GM12892 (cell line): Measurements from ENCODE around the gene COTL1.
"Not testable (repeated sequence)": the region's sequence is repeated elsewhere in the genome, so short reads cannot be mapped to it uniquely, and the experiment has no call there.

Experiments
- DNase-seq: peaks from one replicate; pipeline ENCODE4 v3.0.0; 2011; ENCODE audit not compliant: insufficient read length
- FAIRE-seq: peaks from 2 replicates; lab custom pipeline; 2011; peaks lifted over from hg19 to GRCh38; lab: Jason Lieb, UNC
- POLR2A ChIP-seq: IDR thresholded peaks from 2 replicates; pipeline ENCODE4 v1.6.1; 2011; ENCODE audit warnings: low read depth, low read length, control low read depth
- POLR2AphosphoS5 ChIP-seq: IDR thresholded peaks from 2 replicates; pipeline ENCODE4 v1.6.1; 2011; ENCODE audit warnings: low read depth, low read length, control low read depth
- TAF1 ChIP-seq: IDR thresholded peaks from 2 replicates; pipeline ENCODE4 v1.6.1; 2011; ENCODE audit warnings: low read depth, mild to moderate bottlenecking, control low read depth, low read length, borderline replicate concordance

The COTL1 gene

DNA sequence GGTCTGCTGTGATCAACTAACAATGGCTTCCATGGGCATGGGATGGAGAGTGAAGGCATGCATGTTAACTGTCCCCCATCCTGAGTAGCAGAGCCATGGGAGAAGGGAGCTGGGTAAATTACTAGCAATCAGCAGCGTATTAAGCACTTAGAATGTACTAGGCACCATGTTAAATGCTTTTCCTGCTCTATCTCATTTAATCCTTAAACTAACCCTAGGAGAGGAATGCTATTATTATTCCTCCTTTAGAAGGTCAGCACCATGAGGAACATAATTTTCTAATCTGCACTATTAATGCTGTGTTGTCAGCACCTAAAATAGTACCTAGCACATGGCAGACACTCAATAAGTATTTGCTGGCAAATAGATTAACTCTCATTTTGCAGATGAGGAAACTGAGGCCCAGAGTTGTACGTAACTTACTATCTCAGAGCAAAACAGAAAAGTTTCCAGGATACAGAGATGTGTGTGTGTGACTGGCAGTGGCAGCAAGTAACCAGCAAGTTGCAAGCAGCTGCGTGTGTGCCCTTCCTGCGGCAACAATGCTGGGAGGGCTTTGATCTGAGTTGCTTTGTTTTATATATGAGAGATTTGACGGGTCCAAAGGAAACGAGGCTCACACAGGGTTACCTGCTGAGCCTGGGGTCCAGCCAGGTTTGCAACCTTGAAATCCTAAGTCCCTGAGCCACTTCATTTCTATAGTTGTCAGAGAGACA, 23.9 kb upstream of the COTL1 start:
- DNase-seq, result no peak
- no peak for TF ChIP-seq POLR2A
- no peak for FAIRE-seq

DNA sequence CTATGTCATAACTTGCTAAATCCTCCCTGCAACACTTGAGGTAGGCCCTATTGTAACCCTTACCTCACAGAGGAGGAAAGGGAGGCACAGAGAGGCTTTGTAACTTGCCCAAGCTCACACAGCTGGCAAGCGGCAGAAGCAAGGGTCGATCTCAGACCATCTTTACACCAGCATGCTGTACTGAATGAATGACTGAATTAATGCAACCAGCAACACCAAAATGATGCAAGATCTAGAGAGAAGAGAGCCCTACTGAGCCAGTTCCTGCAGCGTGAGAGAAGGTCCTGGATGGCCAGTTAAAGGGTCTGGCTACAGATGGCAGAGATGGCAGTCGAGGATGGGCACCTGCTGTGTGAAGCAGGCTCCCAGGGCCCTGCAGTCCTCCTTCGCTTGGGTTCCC, 22.3 kb upstream of the COTL1 start:
- no peak for FAIRE-seq
- TF ChIP-seq POLR2AphosphoS5, result no peak
- TF ChIP-seq TAF1, result no peak
- TF ChIP-seq POLR2A, result no peak

DNA sequence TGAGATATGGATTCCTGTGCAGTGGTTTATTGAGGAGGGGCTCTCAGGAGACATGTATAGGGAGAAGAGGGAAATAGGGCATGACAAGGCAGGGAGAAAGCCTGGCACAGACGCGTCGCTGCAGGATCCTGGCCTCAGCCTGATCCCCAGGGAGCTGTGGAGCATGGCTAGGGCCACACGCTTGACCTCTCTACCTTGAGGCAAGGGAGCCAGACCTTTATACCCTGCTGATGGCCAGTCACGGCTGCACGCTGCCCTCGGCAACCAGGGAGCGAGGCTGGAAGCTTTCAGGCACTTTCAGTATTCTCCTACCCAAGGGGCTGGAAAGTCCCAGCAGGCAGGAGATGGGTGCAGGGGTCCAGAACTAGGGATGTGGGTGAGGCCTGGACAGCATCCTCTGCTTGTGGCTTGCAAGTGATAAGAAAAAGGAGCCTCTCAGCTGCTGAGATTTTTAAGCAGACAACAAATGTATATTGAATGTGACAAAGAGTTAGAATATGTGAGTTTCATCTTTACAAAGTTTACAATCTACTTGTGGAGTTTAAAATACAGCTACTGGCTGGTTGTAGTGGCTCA, 20.4 kb upstream of the COTL1 start:
- TF ChIP-seq POLR2A (no peak), POLR2AphosphoS5 (no peak), TAF1 (no peak)
- FAIRE-seq (no peak), DNase-seq (no peak)

More for the DNA sequence above, 22.3 kb upstream of the COTL1 start:
- no peak for DNase-seq

DNA sequence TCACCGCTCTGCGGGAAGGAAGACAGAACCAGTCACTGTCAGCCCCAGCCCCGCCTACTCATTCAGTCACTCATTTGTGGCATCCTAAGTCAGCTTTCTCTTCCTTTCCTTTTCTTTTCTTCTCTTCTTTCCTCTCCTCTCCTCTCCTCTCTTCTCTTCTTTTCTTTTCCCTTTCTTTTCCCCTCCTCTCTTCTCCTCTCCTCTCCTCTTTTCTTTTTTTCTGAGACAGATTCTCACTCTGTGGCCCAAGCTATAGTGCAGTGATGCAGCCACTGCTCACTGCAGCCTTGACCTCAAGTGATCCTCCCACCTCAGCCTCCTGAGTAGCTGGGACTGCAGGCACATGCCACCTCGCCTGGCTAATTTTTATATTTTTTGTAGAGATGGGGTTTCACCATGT, 19.8 kb upstream of the COTL1 start:
- TF ChIP-seq TAF1, result no peak
- TF ChIP-seq POLR2AphosphoS5, result no peak
- no peak for TF ChIP-seq POLR2A
- DNase-seq (no peak), FAIRE-seq (no peak)

DNA sequence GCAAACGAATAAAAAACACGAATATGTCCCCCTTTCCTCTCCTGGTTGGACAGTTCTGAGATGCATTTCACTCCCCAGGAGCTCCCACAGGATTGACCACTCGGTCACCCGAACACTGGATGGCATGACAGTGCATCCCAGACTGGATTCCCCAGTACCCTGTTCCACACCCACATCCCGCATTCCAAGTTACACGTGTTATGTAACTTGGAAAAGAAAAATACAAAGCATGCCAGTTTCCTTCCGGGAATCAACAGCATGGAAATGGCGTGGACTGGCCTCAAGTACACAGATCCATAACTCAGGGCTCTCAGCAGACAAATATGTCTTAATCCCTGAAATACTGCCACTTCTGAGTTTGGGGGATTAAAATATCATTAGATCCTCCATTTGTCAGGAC, 17.8 kb upstream of the COTL1 start:
- DNase-seq (no peak), FAIRE-seq (no peak)
- no peak for TF ChIP-seq POLR2AphosphoS5
- no peak for TF ChIP-seq POLR2A
- no peak for TF ChIP-seq TAF1

DNA sequence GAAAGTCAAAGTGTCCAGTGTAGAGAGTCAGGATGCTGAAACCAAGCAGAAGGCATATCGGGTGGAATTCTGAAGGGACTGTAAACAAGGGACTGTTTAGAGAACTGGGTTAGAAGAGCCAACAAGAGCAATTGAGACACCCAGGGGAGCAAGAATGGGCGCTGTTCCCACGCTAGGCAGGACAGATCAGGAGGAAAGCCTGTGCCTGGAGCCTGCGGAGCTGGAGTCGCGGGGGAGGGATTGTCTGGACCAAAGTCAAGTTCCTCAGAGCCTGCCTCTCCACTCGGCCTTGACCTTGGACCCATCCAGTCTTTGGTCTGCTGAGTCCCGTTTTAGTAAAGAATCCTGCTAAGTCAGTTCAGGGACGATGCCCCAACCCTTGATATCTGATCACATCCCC, 15.7 kb upstream of the COTL1 start:
- FAIRE-seq (no peak), DNase-seq (no peak)
- TF ChIP-seq POLR2A, result no peak
- TF ChIP-seq POLR2AphosphoS5, result no peak
- no peak for TF ChIP-seq TAF1

DNA sequence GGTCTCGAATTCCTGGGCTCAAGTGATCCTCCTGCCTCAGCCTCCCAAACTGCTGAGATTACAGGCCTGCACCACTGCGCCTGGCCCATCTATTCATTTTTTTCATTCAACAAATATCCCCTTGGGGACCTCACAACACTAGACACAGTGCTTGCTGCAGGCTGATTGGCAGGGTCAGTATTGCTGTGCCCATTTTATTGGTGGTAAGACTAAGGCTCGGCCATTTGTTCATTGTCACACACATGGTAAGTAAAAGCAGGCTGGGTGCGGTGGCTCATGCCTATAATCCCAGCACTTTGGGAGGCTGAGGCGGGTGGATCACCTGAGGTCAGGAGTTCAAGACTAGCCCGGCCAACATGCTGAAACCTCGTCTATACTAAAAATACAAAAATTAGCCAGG, 15.0 kb upstream of the COTL1 start:
- not testable (repeated sequence) for DNase-seq, FAIRE-seq

DNA sequence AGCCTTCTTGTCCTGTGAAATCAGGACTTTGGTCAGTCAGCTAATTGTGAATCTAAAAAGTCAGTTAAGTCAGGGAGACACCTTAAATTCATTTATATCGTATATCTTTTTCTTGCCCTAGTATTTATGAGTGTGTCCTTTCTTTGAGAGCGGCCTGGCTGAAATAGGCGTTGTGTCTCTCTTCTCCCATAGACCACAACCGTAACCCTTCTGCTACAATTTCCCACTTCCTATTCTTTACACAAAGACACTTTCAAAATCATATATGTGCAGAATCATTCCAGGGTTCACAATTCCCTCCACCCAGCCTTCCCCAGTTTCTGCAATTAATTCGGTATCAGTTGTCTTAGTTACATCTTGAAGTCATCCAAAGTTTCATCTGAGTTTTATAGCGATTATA, 14.0 kb upstream of the COTL1 start:
- no peak for DNase-seq
- TF ChIP-seq POLR2A (no peak), TAF1 (no peak), POLR2AphosphoS5 (no peak)
- FAIRE-seq, result no peak

DNA sequence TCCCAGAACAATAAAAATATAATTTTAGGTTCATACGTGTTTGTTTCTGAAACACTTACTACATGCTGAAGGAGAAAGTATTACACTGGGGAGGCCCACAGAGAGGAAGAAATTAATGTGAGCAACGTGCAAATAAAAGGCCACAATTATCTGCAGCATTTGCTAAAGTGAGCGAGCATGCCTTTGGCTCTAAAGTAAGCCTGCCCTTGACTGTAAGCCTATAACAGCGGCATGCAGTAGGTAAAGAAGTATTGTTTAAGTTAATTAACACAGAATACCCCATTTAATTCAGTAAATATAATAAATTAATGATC, 13.2 kb upstream of the COTL1 start:
- TF ChIP-seq POLR2A (no peak), TAF1 (no peak), POLR2AphosphoS5 (no peak)
- no peak for DNase-seq
- FAIRE-seq, result no peak

DNA sequence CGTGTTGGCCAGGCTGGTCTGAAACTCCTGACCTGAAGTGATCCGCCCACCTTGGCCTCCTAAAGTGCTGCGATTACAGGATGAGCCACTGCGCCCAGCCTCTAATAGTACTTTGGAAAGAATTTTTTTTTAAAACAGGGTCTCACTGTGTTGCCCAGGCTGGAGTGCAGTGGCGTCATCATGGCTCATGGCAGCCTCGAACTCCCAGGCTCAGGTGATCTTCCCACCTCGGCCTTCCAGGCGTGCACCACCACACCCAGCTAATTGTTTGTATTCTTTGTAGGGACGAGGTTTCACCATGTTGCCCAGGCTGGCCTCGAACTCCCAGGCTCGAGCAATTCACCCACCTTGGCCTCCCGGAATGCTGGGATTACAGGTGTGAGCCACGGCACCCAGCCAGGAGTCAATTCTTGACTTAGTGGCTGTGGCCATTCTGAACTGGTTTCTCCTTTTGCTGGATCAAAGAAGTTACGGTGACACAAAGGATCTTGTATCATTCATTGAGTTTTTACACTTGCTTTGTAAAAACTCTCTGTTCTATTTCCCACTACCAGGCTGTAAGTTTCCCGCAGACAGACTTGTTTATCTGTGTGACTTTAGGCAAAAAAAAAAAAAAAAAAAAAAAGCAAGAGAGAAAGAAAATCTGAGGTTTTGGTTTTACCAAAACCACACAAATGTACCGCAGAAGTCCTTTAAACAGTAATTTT, 12.7 kb upstream of the COTL1 start:
- DNase-seq (no peak), FAIRE-seq (no peak)
- TF ChIP-seq TAF1 (no peak), POLR2A (no peak), POLR2AphosphoS5 (no peak)

DNA sequence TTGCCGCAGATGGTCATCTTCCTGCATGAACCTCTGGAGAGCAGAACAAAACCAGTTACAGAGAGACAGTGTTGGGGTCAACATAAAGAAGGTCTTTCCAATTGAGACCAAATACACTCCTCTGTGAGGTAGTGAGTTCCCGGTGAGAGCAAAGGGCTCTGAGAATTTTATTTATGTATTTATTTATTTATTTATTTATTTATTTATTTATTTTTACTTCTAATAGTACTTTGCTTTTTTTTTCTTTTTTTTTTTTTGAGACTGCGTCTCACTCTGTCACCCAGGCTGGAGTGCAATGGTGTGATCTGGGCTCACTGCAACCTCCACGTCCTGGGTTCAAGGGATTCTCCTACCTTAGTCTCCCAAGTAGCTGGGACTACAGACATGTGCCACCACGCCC, 12.1 kb upstream of the COTL1 start:
- no peak for FAIRE-seq
- TF ChIP-seq POLR2A, result no peak
- no peak for TF ChIP-seq TAF1
- no peak for TF ChIP-seq POLR2AphosphoS5

DNA sequence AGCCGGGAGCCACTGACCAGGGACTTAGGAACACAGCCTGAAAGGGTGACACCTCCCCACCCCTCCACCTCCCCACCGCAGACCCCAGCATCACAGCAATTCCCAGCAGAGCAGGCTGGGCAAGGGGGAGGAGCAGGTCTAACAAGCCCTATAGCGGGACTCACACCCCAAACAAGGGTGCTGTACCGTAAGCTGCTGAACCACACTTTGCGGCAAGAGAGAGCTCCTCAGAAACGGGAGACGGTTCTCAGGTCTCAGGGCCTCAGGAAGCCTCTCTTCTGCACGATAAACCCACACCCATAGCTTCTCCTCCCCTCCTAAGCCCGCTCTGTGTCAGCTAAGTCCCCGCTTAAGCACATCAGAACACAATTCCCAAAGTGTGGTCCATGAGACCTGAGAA, 11.7 kb upstream of the COTL1 start:
- TF ChIP-seq POLR2A, result no peak
- TF ChIP-seq TAF1, result no peak
- no peak for TF ChIP-seq POLR2AphosphoS5
- DNase-seq (no peak), FAIRE-seq (no peak)

More for the DNA sequence above, 12.1 kb upstream of the COTL1 start:
- no peak for DNase-seq
